HL-60 (cell line): ENCODE measurements around the gene NEFH.

Experiments used
- DNase-seq, 2 experiments: peaks; one replicate each; pipeline ENCODE4 v3.0.0-alpha.2; 2010 to 2020; ENCODE audit warnings: low read depth in 1 of 2, low spot score in 1 of 2
- H3K27ac ChIP-seq: fragments of 250-450 bp; sonication (Bioruptor Pico); replicated peaks from 2 replicates; pipeline ENCODE4 v1.5.1; 2020; ENCODE audit warnings: mild to moderate bottlenecking, moderate library complexity
- H3K27me3 ChIP-seq: fragments of 250-450 bp; sonication (Bioruptor Pico); 2 replicates; pipeline ENCODE4 v1.5.1; 2021; ENCODE audit warnings: mild to moderate bottlenecking, moderate library complexity; ENCODE audit not compliant: insufficient read depth, poor library complexity, severe bottlenecking
- H3K4me3 ChIP-seq: replicated peaks from 2 replicates; pipeline ENCODE4 v1.5.1; 2011; ENCODE audit warnings: mild to moderate bottlenecking, control low read depth, low read length; ENCODE audit not compliant: insufficient read depth
- CTCF ChIP-seq: IDR thresholded peaks from one replicate; pipeline ENCODE4 v1.5.1; 2011; ENCODE audit warnings: low read length, control low read depth, inconsistent platforms; ENCODE audit not compliant: insufficient read depth
- GABPA ChIP-seq: IDR thresholded peaks from 2 replicates; pipeline ENCODE4 v1.6.1; 2012; ENCODE audit warnings: low read depth
- POLR2AphosphoS5 ChIP-seq: IDR thresholded peaks from 2 replicates; pipeline ENCODE4 v1.6.1; 2012; ENCODE audit warnings: low read depth
- SPI1 ChIP-seq: IDR thresholded peaks from 2 replicates; pipeline ENCODE4 v1.6.1; 2012; ENCODE audit warnings: low read depth, mild to moderate bottlenecking, borderline replicate concordance
- TF ChIP-seq, protein P1 (sequence below): IDR thresholded peaks from 2 replicates; pipeline ENCODE4 v1.6.1; 2012; ENCODE audit warnings: low read depth; ENCODE audit not compliant: insufficient replicate concordance

NEFH gene

DNA sequence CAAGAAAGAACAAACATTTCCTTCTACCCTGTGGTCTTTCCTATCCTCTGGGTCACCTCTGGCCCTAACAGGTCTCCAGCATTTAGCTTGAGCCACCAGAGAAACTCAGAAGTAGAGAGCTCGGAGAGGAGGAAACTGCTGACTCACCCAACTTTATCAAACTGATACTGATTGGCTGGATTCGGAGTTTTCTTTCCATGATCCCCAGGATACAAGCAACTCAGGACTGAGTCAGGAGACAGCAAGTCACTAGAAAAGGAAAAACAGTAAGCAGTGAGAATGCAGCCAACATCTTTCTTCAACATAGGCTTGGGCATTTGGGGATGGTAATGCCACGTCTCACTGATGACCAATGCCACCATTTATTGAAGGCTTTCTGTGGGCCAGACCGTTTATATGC lies 40.8 kb downstream of the NEFH start:
- H3K27me3 ChIP-seq, result no peaks in the 10 kb centered on the region
- H3K27ac ChIP-seq, result no peak overlapping the region
- DNase-seq, result no peak
- no peak for TF ChIP-seq SPI1
- TF ChIP-seq GABPA, result no peak
- no peak for TF ChIP-seq CTCF
- TF ChIP-seq, protein P1, sequence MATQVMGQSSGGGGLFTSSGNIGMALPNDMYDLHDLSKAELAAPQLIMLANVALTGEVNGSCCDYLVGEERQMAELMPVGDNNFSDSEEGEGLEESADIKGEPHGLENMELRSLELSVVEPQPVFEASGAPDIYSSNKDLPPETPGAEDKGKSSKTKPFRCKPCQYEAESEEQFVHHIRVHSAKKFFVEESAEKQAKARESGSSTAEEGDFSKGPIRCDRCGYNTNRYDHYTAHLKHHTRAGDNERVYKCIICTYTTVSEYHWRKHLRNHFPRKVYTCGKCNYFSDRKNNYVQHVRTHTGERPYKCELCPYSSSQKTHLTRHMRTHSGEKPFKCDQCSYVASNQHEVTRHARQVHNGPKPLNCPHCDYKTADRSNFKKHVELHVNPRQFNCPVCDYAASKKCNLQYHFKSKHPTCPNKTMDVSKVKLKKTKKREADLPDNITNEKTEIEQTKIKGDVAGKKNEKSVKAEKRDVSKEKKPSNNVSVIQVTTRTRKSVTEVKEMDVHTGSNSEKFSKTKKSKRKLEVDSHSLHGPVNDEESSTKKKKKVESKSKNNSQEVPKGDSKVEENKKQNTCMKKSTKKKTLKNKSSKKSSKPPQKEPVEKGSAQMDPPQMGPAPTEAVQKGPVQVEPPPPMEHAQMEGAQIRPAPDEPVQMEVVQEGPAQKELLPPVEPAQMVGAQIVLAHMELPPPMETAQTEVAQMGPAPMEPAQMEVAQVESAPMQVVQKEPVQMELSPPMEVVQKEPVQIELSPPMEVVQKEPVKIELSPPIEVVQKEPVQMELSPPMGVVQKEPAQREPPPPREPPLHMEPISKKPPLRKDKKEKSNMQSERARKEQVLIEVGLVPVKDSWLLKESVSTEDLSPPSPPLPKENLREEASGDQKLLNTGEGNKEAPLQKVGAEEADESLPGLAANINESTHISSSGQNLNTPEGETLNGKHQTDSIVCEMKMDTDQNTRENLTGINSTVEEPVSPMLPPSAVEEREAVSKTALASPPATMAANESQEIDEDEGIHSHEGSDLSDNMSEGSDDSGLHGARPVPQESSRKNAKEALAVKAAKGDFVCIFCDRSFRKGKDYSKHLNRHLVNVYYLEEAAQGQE, result no peak
- no peak for TF ChIP-seq POLR2AphosphoS5
- no peak overlapping the region for H3K4me3 ChIP-seq

DNA sequence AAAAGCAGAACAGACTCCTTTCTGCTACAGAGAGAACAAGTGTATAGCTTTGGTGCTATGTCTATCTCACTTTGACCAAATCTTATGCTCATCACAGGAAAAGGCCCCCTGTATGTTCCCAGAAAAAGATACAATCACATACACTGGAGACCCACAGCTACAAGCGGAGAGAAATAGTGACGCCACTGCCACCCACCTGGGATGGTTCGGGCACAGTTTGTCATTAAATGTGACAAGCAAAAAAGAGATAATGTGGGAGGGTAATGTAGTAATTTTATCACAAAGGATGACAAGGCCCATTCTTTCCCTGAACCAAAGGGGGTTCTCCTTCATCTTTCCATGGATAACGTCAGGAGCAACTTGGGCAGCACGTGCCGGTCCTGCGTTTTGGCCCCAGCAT lies 41.5 kb downstream of the NEFH start:
- no peak for DNase-seq
- TF ChIP-seq POLR2AphosphoS5 (no peak), GABPA (no peak), CTCF (no peak), SPI1 (no peak)
- TF ChIP-seq, protein P1, result no peak

GRCh38 chr22:29523761-29524160 lies 43.7 kb downstream of the NEFH start:
- Histone ChIP-seq H3K27me3 (no peaks in the 10 kb centered on the region), H3K27ac (no peak overlapping the region), H3K4me3 (no peak overlapping the region)
- DNase-seq, result no peak
- TF ChIP-seq POLR2AphosphoS5, result no peak
- no peak for TF ChIP-seq GABPA
- TF ChIP-seq SPI1, result no peak
- TF ChIP-seq, protein P1, result no peak
- no peak for TF ChIP-seq CTCF

More for the DNA sequence above, 41.5 kb downstream of the NEFH start:
- Histone ChIP-seq H3K27me3 (no peaks in the 10 kb centered on the region), H3K4me3 (no peak overlapping the region), H3K27ac (no peak overlapping the region)
